Activated CD4-positive, alpha-beta T cell treated with anti-CD3 and anti-CD28 coated beads, Interleukin-2, amount 50 U/mL, for 1 hour (primary cell): ENCODE measurements around the gene EPB41L5.
A peak's percentile ranks its signal among the peaks of the same experiment; 100 is the strongest.
"Not testable (repeated sequence)": the region's sequence is repeated elsewhere in the genome, so short reads cannot be mapped to it uniquely, and the experiment has no call there.

Experiments
- DNase-seq: peaks from one replicate; pipeline ENCODE4 v3.0.0-alpha.2; 2020

EPB41L5 gene

DNA sequence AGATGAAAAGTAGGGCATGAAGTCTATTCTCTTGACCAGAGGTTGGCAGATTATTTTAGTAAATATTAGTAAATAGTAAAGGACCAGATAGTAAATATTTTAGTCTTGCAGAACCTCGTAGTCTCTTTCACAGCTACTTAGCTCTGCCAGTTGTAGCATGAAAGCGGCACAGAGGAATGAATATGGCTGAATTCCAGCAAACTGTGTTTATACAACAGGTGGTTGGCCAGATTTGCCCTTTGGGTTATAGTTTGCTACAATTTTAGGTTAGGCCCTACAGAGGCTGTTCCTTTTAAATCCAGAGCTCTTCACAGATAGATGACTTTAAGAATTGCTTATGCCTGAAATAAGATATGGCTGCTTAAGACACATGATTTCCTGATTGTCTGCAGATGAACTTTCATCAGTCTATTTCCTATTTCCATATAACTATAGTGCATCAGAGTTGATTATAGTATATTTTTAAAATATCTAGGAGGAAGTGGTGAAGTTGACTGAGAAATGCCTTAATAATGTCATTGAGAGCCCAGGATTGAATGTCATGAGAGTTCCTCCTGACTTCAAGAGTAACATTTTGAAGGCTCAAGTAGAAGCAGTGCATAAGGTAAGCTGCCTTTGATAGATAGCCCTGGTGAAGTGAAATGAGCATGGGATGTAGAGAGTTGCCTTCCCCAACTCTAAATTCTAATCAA is 129.8 kb downstream of the EPB41L5 start:
- DNase-seq, result no peak

DNA sequence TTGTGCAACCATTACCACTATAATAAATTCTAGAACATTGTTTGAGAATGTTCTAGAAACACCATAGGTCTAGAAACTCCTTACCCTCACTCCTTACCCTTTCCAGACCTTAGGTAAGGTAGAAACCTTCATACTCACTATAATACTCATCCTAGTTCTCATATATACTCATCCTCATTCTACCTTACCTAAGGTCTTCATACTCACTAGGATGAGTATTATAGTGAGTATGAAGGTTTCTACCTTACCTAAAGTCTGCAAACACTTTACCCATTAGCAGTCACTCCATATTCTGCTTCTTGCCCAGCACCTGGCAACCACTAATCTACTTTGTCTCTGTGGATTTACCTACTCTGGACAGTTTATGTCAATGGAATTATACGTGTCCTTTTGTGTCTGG is 135.4 kb downstream of the EPB41L5 start:
- DNase-seq, result no peak

DNA sequence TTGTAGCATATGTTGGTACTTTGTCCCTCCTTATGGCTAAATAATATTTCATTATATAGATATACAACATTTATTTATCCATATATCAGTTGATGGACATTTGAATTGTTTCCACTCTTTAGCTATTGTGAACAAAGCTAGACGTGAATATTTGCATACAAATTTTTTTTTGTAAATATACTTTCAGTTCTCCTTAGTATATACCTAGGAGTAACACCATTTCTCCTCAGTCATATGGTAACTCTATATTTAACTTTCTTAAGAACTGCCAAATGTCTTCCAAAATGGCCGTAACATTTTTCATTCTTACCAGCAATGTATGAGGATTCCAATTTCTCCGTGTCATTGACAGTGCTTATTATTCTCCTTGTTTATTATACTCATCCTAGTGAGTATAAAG is 135.8 kb downstream of the EPB41L5 start:
- no peak for DNase-seq

DNA sequence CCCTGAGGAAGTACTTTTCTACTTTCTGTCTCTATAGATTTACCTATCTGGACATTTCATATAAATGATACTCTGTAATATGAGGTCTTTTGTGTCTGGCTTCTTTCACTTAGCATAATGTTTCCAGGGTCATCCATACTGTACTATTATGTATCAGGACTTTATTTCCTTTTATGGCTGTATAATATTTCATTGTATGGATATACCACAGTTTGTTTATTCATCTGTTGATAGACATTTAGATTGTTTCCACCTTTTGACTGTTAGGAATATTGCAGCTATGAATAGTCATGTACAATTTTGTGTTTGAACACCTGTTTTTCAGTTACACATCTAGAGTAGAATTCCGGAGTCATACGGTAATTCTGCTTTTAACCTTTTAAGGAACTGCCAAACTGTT is 136.5 kb downstream of the EPB41L5 start:
- no peak for DNase-seq

GRCh38 chr2:120150040-120150482 is 137.2 kb downstream of the EPB41L5 start:
- DNase-seq, result no peak

GRCh38 chr2:120155308-120155707 is 142.4 kb downstream of the EPB41L5 start:
- DNase-seq, result no peak

- not testable (repeated sequence) for DNase-seq
Observed at GRCh38 chr2:120158658-120159057, 145.8 kb downstream of the EPB41L5 start.

GRCh38 chr2:120161190-120161589 is 148.3 kb downstream of the EPB41L5 start:
- no peak for DNase-seq

GRCh38 chr2:120162716-120163115 is 149.8 kb downstream of the EPB41L5 start:
- DNase-seq, result no peak

GRCh38 chr2:120167272-120167671 is 154.4 kb downstream of the EPB41L5 start:
- no peak for DNase-seq

GRCh38 chr2:120169020-120169419 is 156.1 kb downstream of the EPB41L5 start:
- DNase-seq, result no peak

DNA sequence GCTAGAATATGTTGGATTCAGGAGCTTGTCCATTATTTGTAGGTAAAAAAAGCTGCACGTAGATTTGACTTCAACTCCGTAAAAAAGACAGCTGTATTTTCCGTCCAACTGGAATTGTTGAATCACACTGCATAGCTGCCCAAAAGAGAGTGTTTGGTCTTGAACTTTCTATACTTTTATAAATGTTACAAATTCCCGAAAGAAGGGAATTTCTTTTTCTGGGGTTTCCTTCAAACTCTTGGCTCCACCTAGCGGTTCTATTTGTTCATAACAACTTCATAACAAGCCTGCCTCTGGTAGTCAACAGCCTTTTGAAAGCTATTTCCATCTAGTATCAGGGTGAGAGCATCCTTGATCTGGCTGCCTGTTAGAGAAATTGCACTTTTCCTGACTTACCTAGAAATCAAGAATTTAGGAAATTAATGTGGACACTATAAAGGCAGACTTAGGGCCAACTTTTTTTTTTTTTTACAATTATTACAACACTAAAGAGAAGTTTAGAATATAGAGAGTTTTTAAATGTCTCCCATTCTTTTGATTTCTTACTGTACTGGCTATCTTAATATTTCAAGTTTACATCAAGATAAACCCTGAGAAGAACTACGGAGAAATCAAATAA is 162.2 kb downstream of the EPB41L5 start:
- no peak for DNase-seq

DNA sequence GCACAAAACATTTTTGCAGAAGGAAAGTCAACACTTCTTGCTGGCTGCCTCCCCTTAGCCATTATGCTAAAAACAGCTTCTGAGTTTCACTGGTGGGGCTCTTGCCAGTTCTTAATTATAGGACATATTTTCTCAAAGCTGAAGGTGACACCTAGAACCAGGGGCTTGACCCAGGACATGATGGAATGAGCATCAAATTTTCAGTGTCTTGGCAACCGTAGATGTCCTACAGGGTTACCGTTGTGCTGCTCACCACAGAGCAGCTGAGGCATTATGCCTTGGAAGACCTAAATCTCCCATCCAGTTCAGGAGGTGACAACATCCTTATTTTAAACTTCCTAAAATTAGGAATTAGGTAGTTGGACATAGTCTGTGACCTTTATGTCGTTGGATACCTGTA is 163.6 kb downstream of the EPB41L5 start:
- DNase-seq, result no peak

DNA sequence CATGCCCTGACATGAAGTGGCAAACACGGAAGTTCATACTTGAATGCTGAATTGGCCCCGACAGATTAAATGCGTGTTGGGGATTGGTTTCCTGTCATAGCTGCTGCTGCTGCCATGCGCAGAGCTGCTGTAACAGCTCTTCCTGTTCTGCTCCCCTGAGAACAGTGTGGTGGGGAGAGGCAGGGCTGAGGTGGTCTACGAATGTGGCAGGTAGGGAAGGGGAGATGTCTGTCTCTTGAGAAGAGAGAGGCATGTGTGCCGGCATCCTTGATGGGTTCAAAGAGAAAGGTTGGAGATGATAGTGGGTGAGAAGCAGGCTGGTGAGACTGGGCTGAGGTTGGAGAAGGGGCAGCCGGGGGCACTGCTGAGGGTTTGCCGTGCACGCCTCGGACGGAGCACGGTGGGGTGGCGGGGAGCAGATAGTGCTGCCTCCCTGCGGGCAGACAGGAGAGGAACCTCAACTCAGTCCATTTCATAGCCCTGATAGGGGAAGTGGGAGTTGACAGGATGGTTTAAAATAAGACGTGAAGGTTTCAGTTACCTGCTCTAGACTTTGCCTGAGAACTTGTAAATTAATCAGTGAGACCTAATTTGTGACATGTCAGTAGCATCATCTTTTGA is 164.2 kb downstream of the EPB41L5 start:
- peak; percentile 69 for DNase-seq

DNA sequence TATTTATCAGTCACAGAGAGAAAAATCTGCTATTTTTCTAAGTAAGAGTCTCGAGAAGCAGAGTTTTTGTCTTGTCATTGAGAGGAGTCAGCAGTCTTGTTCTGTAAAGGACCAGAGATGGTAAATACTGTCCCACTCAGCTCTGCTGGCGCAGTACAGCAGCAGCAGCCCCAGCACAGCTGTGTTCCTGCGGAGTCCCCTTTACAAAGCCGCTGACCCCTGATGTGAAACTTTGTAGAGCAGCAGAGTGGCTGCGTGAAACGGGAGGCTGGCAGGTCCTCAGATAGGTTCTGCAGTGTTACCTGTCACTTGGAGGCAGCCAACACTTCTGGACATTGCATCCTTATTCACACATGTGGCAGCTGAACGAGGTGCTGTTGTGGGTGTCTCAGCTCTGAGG is 165.1 kb downstream of the EPB41L5 start:
- no peak for DNase-seq

DNA sequence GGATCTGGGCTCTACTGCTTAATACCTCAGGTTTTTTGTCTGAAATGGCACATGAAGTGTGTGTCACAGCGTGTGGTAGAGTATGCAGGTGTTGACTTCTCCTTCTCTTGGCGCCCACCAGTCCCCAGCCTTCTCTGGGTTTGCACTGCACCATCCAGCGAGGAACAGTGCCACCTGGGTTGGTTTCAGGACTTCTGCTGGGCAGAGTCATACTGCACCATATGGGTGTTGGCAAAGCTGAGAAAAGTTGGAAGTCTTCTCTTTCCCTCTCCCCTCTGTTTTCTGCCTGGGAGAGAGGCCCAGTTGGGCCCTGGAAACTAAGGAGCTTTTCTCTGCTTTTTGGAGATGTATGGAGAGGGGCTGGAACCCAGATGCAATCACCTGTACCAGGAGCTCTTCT is 166.5 kb downstream of the EPB41L5 start:
- DNase-seq, result no peak

- no peak for DNase-seq
Observed at GRCh38 chr2:120180066-120180465, 167.2 kb downstream of the EPB41L5 start.

GRCh38 chr2:120182019-120182560 is 169.2 kb downstream of the EPB41L5 start:
- no peak for DNase-seq

DNA sequence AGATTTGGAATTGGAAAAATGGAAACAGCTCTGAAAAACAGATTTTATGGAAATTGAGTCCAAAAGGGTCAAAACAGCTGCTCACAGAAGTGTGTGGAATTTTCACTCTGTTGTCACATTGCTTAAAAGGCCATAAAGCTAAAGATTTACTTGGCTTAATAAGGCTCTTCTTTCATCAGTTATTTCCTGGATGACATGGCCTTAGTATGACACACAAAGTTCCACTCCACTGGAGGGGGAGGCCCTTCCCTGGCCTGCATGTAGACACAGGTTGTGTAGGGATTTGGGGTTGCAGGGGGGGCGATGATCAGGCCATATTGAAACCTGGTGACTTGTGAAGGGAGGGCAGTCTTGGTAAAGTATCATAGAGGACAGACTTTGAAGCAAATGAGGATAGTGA is 176.3 kb downstream of the EPB41L5 start:
- no peak for DNase-seq

GRCh38 chr2:120192280-120192679 is 179.4 kb downstream of the EPB41L5 start:
- DNase-seq, result no peak

- DNase-seq, result no peak
Observed at GRCh38 chr2:120195553-120195952, 182.7 kb downstream of the EPB41L5 start.

DNA sequence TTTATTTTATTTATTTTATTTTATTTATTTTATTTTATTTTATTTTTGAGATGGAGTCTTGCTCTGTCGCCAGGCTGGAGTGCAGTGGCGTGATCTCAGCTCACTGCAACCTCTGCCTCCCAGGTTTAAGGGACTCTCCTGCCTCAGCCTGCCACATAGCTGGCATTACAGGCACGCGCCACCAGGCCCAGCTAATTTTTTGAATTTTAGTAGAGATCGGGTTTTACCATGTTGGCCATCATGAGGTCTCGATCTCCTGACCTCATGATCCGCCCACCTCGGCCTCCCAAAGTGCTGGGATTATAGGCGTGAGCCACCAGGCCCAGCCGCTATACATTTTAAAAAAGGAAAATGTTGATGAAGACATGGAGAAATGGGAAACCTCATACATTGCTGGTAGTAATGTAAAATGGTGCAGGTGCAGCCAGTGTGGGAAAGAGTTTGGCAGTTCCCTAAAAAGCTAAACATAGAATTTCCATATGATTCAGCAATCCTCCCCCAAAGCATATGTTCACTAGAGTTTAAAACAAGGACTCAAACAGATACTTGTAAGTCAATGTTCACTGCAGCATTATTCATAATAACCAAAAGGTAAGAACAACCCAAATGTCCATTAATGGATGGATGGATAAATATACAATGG is 187.1 kb downstream of the EPB41L5 start:
- not testable (repeated sequence) for DNase-seq

DNA sequence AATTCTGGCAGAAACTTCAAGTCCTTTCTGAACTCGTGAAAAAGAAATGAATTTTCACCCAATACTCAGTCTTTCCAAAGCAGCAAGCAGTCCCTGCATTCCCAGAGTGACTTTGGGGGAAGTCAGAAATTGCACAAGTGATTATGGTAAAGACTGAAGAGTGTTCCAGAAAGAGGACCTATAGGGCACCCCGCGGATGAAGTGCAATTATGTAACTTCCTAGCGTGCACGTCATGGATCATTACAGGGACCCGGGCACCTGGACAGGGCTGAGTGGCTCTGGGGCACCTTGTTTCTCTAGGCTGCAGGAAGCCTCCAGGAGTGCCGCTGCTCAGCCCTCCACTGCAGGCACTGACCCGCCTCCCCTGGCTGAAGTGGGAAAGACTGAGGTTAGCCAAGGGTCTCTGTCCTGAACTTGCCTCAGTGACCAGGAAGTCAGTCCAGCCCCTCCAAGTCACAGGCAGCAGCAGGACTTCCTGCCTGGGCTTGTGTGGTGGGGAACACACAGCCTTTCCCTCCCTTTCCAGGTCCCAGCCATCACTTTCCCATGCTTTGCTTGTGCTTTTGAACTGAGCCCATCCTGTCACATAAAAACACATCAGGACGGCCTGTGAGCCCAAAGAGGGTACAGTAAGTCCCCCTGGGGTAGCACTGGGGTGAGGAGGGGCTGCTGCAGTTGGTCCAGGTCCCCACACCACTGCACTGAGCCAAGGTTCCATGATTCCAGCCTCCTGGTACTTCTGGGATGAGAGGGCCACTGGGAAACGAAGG is 190.6 kb downstream of the EPB41L5 start:
- DNase-seq, result no peak
